Measurements from ENCODE around the gene TBC1D22A.

TBC1D22A gene, protein sequence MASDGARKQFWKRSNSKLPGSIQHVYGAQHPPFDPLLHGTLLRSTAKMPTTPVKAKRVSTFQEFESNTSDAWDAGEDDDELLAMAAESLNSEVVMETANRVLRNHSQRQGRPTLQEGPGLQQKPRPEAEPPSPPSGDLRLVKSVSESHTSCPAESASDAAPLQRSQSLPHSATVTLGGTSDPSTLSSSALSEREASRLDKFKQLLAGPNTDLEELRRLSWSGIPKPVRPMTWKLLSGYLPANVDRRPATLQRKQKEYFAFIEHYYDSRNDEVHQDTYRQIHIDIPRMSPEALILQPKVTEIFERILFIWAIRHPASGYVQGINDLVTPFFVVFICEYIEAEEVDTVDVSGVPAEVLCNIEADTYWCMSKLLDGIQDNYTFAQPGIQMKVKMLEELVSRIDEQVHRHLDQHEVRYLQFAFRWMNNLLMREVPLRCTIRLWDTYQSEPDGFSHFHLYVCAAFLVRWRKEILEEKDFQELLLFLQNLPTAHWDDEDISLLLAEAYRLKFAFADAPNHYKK

DNA sequence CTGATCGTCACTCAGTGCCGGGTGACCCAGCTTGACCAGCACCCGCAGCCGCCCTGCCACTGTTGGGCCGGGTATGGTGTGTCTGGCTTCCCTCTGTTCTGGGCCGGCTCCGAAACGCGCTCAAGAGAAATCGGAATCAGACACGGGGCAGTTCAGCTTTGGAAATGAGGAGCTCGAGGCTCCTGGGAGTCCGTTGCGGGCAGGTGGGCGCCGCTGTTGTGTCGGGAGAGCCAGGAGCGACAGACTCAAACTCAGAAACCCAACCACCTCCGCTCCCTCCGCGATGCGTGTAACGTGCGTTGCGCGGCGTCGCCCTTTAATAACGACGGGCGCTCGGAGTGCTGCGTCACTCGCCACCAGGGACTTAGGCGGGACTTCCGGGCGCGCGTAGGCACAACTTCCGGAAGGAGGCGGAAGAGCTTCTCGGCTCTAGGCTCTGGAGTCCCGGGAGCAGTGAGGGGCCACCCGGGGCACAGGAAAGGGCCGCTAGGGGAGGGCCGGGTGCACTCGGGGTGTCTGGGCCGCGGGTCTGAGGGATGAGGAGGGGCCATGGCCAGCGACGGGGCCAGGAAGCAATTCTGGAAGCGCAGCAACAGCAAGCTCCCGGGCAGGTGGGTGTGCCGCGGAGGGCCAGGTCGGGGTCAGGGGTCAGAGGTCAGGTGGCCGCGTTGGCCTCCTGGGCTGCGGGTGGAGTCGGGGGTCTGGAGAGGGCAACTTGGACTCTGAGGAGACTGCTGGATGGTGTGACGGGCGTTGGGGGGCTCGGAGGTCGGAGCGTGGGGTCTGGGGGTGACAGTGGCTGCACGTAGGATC lies at the start of gene TBC1D22A:
TBC1D22A (plus strand) TSS at position 413 of the 813 bp plus-strand sequence; CDS start at position 550, 137 bp downstream.
- peak; percentile 80 for DNase-seq

GRCh38 chr22:46714550-46714949 lies 47.9 kb upstream of the TBC1D22A start:
- no peak for DNase-seq

GRCh38 chr22:46719921-46720320 lies 42.5 kb upstream of the TBC1D22A start:
- no peak for DNase-seq

DNA sequence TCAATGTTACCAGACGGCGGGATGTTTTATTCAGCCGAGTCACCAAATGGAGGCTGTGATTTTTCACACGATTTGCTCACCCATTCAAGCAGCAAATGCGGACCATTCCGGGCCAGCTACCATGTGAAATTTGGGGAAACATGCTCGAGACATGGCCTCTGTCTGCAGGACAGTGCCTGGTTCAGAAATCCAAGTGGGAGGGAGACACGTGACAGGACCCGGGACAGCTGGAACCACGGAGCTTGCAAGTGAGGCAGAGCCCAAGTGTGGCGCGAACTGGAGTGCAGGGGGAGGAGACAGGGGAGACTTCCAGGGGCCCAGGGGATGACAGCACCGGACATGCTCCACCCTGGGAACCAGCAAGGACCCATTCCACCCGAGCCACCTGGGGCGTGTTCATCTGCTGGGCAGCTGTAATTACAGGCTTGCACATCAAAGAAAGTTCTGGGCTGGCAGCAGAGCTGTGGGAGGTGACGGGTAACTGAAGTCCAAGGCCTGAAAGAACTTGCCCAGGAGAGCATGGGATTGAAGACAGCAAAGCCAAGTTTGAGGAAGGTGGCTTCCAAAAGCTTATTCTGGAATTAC lies 40.9 kb upstream of the TBC1D22A start:
- no peak for DNase-seq

- no peak for DNase-seq
Measured at GRCh38 chr22:46723882-46724281, 38.6 kb upstream of the TBC1D22A start.

- DNase-seq, result no peak
Measured at GRCh38 chr22:46725096-46725495, 37.4 kb upstream of the TBC1D22A start.

DNA sequence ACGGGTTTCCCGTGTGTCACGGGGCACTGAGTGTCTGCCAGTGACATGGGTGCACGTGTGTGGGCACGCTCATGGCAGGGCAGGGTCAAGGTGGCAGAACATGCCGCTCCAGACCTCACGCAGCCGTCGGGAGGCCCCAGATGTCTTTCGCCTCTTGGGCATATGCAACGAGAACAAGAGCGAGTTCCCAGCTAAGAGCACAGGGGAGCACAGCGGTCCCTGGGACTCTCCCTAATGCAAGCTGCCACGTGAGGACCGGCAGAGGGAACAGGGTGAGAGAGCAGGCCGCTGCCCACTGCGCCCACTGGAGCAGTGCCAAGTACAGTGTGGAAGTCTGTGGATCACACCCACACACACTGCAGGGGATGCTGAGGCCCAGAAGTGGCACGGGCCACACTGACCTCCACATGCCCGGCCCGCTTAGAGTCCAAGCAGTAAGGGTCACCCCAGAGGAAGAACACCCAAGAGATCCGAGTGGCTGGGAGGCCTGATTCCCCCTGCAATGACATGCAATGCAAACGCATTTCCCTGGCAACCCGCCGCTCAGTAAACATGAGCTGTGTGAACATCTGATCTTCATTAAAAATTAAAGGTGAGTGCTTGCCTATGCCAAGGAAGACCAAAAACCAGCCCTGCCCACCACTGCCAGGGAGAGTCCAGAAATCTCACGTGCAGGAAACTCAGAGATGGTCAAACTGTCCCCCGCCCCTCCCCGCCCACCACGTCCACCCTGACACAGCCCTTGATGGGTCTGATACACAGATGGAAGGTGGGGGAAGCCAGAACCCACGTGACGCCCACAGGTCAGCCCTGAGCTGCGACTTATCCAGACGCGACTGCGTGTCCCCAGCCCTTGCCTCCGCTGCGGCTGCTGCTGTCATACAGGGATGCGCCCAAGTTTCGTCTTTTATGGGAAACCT lies 36.1 kb upstream of the TBC1D22A start:
- no peak for DNase-seq

GRCh38 chr22:46726986-46727317 lies 35.5 kb upstream of the TBC1D22A start:
- no peak for DNase-seq

- no peak for DNase-seq
Measured at GRCh38 chr22:46727813-46728364, 34.6 kb upstream of the TBC1D22A start.

DNA sequence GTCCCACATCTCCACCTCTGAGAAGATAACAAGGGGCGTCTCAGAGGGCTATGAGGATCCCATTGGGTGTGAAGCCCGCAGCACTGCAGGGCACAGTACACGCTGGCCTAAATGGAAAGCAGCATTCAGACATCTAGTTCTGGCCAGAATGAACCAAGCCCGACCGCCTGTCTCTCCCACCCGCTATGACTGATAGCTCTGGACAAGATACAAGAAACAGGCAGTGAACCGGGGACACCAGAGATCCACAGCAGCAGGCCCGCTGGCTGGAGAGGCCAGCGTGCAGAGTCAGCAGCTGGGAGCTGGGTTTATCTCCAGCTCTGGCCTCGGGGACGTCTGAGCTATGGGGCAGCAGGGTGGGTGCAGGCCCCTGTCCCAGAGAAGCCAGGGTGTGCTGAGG lies 34.0 kb upstream of the TBC1D22A start:
- DNase-seq, result no peak

DNA sequence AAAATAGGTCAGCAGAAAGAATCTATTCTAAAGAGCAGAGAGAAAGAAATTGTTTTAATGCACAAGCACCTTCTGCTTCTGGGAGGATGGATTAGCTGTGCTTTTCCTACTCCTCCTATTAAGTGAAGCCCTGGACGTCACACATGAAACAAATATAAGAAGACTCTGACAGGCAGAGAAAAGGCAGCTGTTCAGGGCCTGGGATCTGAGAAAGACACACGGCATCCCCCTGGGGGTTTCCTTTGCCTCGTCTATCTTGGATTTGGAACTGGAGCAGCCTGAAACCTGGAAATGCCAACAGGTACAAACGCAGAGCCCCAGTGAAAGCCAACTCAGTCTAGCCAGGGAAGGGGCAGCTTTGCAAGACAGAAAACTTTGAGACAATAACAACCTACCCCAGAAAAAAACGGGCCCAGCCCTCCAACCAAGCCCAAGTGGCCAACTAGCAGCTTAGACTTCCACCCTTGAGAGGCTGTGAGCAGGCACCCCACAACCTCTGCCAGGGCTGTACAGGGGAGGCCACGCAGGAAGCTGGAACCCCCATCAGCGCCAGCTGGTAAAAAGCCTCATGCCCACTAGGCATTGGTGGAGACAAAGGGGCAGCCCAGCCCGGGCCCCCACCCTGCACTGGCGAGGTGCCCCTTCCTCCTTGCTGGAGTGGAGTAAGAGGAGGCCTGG lies 31.7 kb upstream of the TBC1D22A start:
- DNase-seq, result no peak

DNA sequence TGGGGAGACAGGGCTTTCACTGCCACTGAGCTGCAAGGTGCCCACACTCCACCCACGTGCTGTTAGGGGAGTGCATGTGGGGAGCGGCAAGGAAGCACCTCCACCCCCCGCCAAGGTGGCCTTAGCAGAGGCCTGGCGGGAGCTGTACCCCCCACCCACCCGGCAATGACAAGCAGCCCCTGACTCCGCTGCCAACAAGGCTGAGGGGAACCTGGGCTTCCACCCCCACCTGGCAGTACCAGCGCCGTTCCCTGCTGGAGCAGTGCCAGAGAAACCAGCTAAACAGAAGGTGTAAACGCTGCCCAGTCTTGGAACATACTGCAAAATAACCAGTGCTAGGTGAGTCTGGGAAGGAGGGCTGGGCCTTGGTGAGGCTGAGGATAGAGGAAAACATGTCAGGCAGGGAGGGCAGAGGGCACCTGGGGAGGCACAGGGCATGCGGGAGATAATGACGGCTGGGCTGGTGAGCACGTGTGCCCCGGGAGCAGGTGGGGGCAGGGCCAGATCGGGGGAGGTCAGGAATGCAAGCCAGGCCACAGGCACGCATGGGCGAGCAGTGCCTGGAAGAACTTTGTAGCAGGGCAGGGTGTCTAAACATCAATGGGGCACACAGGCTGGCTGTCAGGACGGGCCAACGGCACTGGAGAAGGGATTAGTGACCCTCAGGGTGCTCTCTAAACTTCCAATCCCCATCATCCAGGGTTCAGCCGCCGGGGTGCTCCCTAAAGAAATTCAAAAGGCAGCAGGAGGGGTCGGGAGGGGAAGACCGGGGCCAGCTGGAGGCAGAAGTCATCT lies 31.0 kb upstream of the TBC1D22A start:
- DNase-seq, result no peak

DNA sequence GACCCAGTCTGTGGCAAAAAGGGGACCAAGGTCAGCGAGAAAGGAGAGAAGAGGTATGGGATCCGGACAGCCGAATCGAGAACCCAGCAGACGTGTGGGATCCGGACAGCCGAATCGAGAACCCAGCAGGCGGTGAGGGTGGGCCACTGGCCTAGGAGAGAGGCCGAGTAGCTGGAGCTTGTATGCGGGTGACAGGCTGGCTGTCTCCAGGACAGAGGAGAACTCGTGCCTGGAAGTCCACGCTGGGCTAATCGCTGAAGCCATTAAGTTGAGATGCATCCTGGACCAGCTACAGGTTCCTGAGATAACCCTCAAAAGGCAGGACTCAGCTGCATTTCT lies 30.4 kb upstream of the TBC1D22A start:
- no peak for DNase-seq

DNA sequence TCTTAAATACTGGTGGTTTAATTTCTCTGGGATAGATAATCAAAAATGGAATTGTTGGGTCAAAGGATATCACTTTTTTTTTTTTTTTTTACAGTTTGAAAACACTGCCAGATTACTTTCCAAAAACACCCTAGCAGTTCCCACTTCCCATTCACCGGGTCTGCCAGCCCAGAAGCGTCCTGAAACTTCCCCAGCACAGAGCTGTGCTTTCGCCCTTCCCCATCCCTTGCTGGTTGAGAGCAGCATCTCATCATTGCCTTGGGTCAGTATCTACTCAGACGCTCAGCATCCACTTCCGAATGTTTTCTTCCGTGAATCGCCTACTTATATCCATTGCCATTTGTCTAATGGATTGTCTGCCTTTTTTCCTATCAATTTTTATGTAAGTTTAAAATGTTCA lies 29.9 kb upstream of the TBC1D22A start:
- DNase-seq, result no peak

GRCh38 chr22:46734213-46734722 lies 28.2 kb upstream of the TBC1D22A start:
- peak; percentile 9 for DNase-seq

DNA sequence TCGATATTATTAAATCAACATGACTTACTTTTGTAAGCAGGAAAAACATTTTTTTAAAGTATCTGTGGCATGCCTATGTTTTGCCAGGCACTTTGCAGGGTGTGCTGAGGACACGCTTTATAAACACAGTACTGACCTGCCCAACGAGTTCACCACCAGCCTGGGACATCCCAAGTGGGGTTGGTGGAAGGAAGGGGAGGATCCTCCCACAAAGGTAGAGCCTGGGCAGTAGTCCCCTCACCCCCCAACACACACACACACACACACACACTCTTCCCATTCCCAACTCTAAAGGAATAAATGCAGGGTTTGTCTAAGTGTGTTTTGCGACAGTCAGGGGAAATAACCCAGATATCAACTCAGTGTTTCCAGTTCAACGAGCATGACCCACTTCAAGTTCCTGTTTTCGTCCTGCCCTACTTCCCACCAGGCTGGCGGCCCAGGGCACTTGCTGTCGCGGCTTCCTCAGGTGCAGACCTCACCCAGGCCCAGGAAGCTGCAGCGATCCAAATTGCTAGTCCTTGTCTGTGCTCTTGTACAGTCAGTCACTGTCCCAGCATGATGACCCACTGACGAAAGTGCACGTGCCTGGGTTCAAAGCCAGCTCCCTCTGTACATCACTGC lies 27.5 kb upstream of the TBC1D22A start:
- DNase-seq, result no peak

GRCh38 chr22:46735747-46736608 lies 26.5 kb upstream of the TBC1D22A start:
- no peak for DNase-seq

DNA sequence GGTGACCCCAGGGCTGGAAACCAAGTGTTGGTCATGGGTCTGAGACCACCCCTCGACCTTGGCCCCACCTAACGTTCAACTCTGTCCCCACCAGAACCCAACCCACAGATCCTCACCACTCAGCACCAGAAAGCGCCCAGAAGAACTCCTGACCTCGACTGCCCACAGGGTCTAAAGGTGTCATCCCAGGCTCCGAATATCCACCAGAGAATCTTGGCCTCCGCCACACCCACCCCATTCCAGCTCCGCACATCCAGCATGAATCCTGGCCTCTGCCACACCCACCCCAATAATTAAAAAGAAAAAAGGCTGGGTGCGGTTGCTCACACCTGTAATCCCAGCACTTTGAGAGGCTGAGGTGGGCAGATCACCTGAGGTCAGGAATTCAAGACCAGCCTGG lies 25.7 kb upstream of the TBC1D22A start:
- DNase-seq, result no peak
